GM12873 (cell line): ENCODE results near the gene PDIA3.

Source experiments
- CTCF ChIP-seq: IDR thresholded peaks from 2 replicates; pipeline ENCODE4 v1.5.1; 2012; ENCODE audit warnings: low read depth, mild to moderate bottlenecking, moderate library complexity, low read length, control low read depth; ENCODE audit not compliant: insufficient read depth; ENCODE audit errors: missing control alignments

The PDIA3 gene

GRCh38 chr15:43746245-43746902 is at the start of gene PDIA3:
PDIA3 (plus strand) TSS chr15:43746438; CDS start chr15:43746540, 102 bp downstream.
- TF ChIP-seq CTCF, result peak; percentile 32

GRCh38 chr15:43702174-43702573 is 44.1 kb upstream of the PDIA3 start:
- no peak for TF ChIP-seq CTCF

GRCh38 chr15:43702701-43703424 is 43.4 kb upstream of the PDIA3 start:
- no peak for TF ChIP-seq CTCF

GRCh38 chr15:43723151-43723550 is 23.1 kb upstream of the PDIA3 start:
- no peak for TF ChIP-seq CTCF

GRCh38 chr15:43735416-43735815 is 10.8 kb upstream of the PDIA3 start:
- no peak for TF ChIP-seq CTCF

- no peak for TF ChIP-seq CTCF
These were observed 2.1 kb downstream of the PDIA3 start for GRCh38 chr15:43748376-43748775.

GRCh38 chr15:43749690-43750345 is 3.6 kb downstream of the PDIA3 start:
- TF ChIP-seq CTCF, result no peak
